Sigmoid colon (tissue), 7 donors: Measurements from ENCODE around the gene ABHD14A. TPM values are rescaled to one million over a fixed set of nuclear protein-coding genes. Genes with fewer than 3 reads are reported as not detected.
"Not testable (repeated sequence)": the region's sequence is repeated elsewhere in the genome, so short reads cannot be mapped to it uniquely, and the experiment has no call there.

Experiments used
- DNase-seq: peaks from one replicate; pipeline ENCODE4 v3.0.0-alpha.2; 2019
- H3K27ac ChIP-seq, 4 donors: fragments of 200-600 bp; sonication (generic); one replicate each; pipeline ENCODE4 v1.5.1; 2016 to 2019; ENCODE audit warnings: mild to moderate bottlenecking in 1 of 4
- H3K27me3 ChIP-seq, 3 donors: fragments of 200-600 bp; sonication (generic); one replicate each; pipeline ENCODE4 v1.5.1; 2019; ENCODE audit warnings: mild to moderate bottlenecking in 1 of 3
- H3K36me3 ChIP-seq, 4 donors: fragments of 200-600 bp; sonication (generic); one replicate each; pipeline ENCODE4 v1.5.1; 2016 to 2019
- H3K4me1 ChIP-seq, 4 donors: fragments of 200-600 bp; sonication (generic); one replicate each; pipeline ENCODE4 v1.5.1; 2017 to 2019
- H3K4me3 ChIP-seq, 4 donors: fragments of 200-600 bp; sonication (generic); one replicate each; pipeline ENCODE4 v1.5.1; 2017 to 2019; ENCODE audit warnings: mild to moderate bottlenecking in 2 of 4, moderate library complexity in 1 of 4
- H3K9me3 ChIP-seq, 4 donors: fragments of 200-600 bp in 3 of 4; sonication (generic) in 3 of 4; one replicate each; pipeline versions ENCODE4 v1.5.1 to v1.6.1; 2013 to 2019
- EP300 ChIP-seq, 4 donors: sonication (generic); formaldehyde crosslinking; IDR thresholded peaks; one replicate each; pipeline ENCODE4 v1.6.1; 2017; ENCODE audit warnings: antibody characterized with exemption in 4 of 4
- POLR2A ChIP-seq, 2 donors: fragments of 450-650 bp; IDR thresholded peaks; one replicate each; pipeline ENCODE4 v1.6.1; 2016; ENCODE audit warnings: antibody characterized with exemption in 2 of 2, mild to moderate bottlenecking in 2 of 2, moderate library complexity in 2 of 2
- POLR2AphosphoS5 ChIP-seq, 4 donors: sonication (generic); formaldehyde crosslinking; IDR thresholded peaks; one replicate each; pipeline ENCODE4 v1.6.1; 2017; ENCODE audit warnings: antibody characterized with exemption in 4 of 4
- WGBS, 2 donors: extraction: QIAGEN DNeasy Blood & Tissue Kit; methylation state at CpG; one replicate each; pipeline ENCODE4 v1.1.7; 2013; 5-methylcytosine and 5-hydroxymethylcytosine counted together
- intact Hi-C: fragments of 100-400 bp; cut with DNase I; formaldehyde crosslinking; loops from one replicate; pipeline ENCODE4 v1.15.1; 2023
- polyA plus RNA-seq, 3 donors: library from polyadenylated mRNA; stranded (reverse); fragments of 200-250 nt; gene quantifications; one replicate each; pipeline ENCODE4 v1.2.3, GENCODE V29; 2013
- total RNA-seq, 4 donors: library from RNA; depleted of rRNA; stranded (reverse); fragments of >200 nt; gene quantifications; one replicate each; pipeline ENCODE4 v1.1.0, GENCODE V29; 2016
- TF ChIP-seq, protein P1 (sequence below), 4 experiments: fragments of 450-650 bp in 3 of 4; fragments of 200-600 bp in 1 of 4; IDR thresholded peaks; one replicate each; pipeline ENCODE4 v1.5.1; 2016 to 2019; ENCODE audit warnings: antibody characterized with exemption in 4 of 4, mild to moderate bottlenecking in 3 of 4, moderate library complexity in 2 of 4
- donor health status: healthy with polysubstance abuse.
- donor health status: Bipolar disorder and iron deficiency.
- donor health status: healthy.

ABHD14A gene
- total and polyA plus RNA-seq, 7 donors = 3.2 to 35.3 (median 16.3) TPM

- Histone ChIP-seq H3K27ac (no peak overlapping the region), H3K36me3 (peaks cover 20 to 40% (median 22%) of the 10 kb centered on the region in 4 donors), H3K9me3 (no peaks in the 10 kb centered on the region), H3K27me3 (no peaks in the 10 kb centered on the region), H3K4me3 (no peak overlapping the region), H3K4me1 (peaks cover 0 to 25% (median 16%) of the 10 kb centered on the region in 4 donors)
- intact Hi-C loops = no loop called here
- WGBS, 2 donors = 90 to 93% methylated on average over 3 of the region's 3 CpGs
- no peak for DNase-seq
- TF ChIP-seq POLR2A (IDR thresholded peaks at IDR 0.05) = no peak
- TF ChIP-seq, protein P1, sequence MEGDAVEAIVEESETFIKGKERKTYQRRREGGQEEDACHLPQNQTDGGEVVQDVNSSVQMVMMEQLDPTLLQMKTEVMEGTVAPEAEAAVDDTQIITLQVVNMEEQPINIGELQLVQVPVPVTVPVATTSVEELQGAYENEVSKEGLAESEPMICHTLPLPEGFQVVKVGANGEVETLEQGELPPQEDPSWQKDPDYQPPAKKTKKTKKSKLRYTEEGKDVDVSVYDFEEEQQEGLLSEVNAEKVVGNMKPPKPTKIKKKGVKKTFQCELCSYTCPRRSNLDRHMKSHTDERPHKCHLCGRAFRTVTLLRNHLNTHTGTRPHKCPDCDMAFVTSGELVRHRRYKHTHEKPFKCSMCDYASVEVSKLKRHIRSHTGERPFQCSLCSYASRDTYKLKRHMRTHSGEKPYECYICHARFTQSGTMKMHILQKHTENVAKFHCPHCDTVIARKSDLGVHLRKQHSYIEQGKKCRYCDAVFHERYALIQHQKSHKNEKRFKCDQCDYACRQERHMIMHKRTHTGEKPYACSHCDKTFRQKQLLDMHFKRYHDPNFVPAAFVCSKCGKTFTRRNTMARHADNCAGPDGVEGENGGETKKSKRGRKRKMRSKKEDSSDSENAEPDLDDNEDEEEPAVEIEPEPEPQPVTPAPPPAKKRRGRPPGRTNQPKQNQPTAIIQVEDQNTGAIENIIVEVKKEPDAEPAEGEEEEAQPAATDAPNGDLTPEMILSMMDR (IDR thresholded peaks at IDR 0.05) = no peak
- no peak for TF ChIP-seq EP300 (IDR thresholded peaks at IDR 0.05)
- no peak for TF ChIP-seq POLR2AphosphoS5 (IDR thresholded peaks at IDR 0.05)
Measured at GRCh38 chr3:51992017-51992682, 17.3 kb downstream of the ABHD14A start.

DNA sequence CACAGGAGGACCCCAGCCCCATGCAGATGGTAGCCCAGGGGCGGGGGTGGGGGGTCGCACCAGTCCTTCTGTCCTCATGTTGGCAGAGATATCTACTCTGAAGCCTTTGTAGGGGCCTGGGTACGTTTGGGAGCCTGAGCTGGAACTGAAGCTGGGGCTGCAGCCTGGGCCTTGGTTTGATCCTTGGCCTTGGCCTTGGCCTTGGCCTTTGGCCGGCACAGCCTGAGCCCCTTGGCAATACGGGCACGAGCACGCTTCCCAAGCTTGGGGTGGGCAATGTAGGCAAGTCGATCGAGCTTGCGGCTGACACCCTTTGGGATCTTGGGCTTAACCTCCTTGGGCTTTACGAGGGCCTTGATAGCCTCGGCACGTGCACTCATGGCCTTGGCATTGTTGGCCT is 18.8 kb downstream of the ABHD14A start:
- Histone ChIP-seq H3K36me3 (peaks cover 20 to 40% (median 22%) of the 10 kb centered on the region in 4 donors), H3K4me1 (peaks cover 0 to 25% (median 16%) of the 10 kb centered on the region in 4 donors)
- H3K27me3 ChIP-seq, intact Hi-C loops, DNase-seq, H3K4me3 ChIP-seq, H3K27ac ChIP-seq, H3K9me3 ChIP-seq: not testable (repeated sequence)
- 82 to 89% methylated on average over 10 of the region's 13 CpGs for WGBS, 2 donors

GRCh38 chr3:51994530-51994929 is 19.7 kb downstream of the ABHD14A start:
- TF ChIP-seq POLR2AphosphoS5 (IDR thresholded peaks at IDR 0.05) = no peak
- TF ChIP-seq, protein P1 (IDR thresholded peaks at IDR 0.05) = no peak
- no peak for TF ChIP-seq POLR2A (IDR thresholded peaks at IDR 0.05)
- no peak for TF ChIP-seq EP300 (IDR thresholded peaks at IDR 0.05)
- no peaks in the 10 kb centered on the region for H3K9me3 ChIP-seq
- intact Hi-C loops = no loop called here
- no peak for DNase-seq
- H3K4me3 ChIP-seq = peak overlapping the region in 2 of 4 donors; percentile 60 to 73
- H3K27me3 ChIP-seq = peaks cover 0 to 12% (median 0%) of the 10 kb centered on the region in 3 donors
- WGBS, 2 donors = 62 to 81% methylated on average over 2 of the region's 2 CpGs
- H3K4me1 ChIP-seq = peaks cover 0 to 22% (median 16%) of the 10 kb centered on the region in 4 donors
- H3K36me3 ChIP-seq = peaks cover 20 to 40% (median 22%) of the 10 kb centered on the region in 4 donors
- peak overlapping the region in 2 of 4 donors; percentile 84 to 85 for H3K27ac ChIP-seq

DNA sequence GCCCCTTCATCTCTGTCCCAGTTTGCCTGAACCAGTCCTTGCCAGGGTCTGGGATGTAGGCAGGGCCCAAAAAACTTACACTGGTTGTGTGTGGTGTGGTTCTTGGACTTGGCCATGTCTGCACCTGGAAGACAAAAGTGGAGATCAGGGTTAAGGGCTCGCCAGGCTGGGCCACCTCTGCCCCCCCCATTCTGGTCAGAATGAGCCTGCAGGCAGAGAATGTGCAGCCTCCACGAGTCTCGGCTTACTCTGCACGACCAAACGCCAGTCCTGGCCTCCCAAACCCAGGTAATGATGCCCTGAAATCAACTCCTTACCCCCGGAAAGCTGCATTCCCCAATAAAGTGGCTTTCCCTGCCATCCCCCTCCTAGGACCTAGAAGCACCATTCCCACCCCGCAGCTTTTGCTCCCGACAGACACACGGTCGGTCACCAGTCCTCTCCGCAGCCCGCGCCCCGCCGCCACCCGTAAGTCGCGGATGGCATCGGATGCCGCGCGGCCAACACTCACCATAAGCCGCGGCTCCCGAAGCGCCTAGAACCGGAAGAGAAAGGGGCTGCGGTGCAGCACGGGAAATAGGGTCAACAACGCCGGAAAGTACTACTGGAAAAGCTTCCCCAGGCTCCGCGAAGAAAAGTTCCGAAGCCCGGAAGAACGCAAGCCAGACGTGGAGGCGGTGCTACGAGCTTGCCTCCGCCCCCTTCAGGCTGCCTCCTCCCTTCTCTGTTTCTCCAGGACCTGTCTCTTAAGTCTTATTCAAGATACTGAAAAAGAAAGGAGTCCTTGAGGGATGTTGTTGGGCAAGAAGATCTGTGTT is 20.7 kb downstream of the ABHD14A start, which contains the start of gene RPL29:
RPL29 (minus strand) TSS at position 550 of the 818 bp plus-strand sequence; CDS start at position 116, 434 bp downstream.
- Histone ChIP-seq H3K27ac (peak within 1 kb of the TSS; percentile 82 to 85 (median 84)), H3K36me3 (peaks cover 20 to 40% (median 22%) of the 10 kb centered on the region in 4 donors), H3K4me1 (peaks cover 0 to 19% (median 16%) of the 10 kb centered on the region in 4 donors), H3K9me3 (no peaks in the 10 kb centered on the region), H3K27me3 (peaks cover 0 to 12% (median 0%) of the 10 kb centered on the region in 3 donors), H3K4me3 (peak within 1 kb of the TSS; percentile 60 to 73 (median 64))
- DNase-seq = peak; percentile 97
- intact Hi-C loops = loop anchor here (1.0 to 5.0 kb wide), 2 partner anchors 53 to 292 kb away; partner anchors contain the start of genes GLYCTK and PARP3
- TF ChIP-seq POLR2AphosphoS5 (IDR thresholded peaks at IDR 0.05) (peak; percentile 80 to 92 (median 87)), POLR2A (IDR thresholded peaks at IDR 0.05) (peak; percentile 48 to 61), EP300 (IDR thresholded peaks at IDR 0.05) (peak in 1 of 4 donors; percentile 30)
- TF ChIP-seq, protein P1 (IDR thresholded peaks at IDR 0.05) = peak in 1 of 4 experiments; percentile 7
- 0% methylated on average over 40 of the region's 40 CpGs for WGBS, 2 donors
